Stimulated activated CD8-positive, alpha-beta memory T cell treated with anti-CD3 and anti-CD28 coated beads, Interleukin-15, amount 100 ng/mL, for 48 hours (primary cell): ENCODE measurements around the gene CCNQ.

Experiments used
- DNase-seq, 2 donors: peaks; one replicate each; pipeline ENCODE4 v3.0.0-alpha.2; 2020; ENCODE audit warnings: low read depth in 2 of 2

Gene CCNQ

GRCh38 chrX:153637121-153638040 lies 38.4 kb upstream of the CCNQ start:
- no peak for DNase-seq

- DNase-seq: no peak
These were observed 37.8 kb upstream of the CCNQ start for GRCh38 chrX:153636716-153637115.

GRCh38 chrX:153635788-153636668 lies 37.1 kb upstream of the CCNQ start:
- no peak for DNase-seq

GRCh38 chrX:153635388-153635787 lies 36.4 kb upstream of the CCNQ start:
- no peak for DNase-seq

GRCh38 chrX:153634832-153635231 lies 35.9 kb upstream of the CCNQ start:
- DNase-seq: no peak

- no peak for DNase-seq
These were observed 35.3 kb upstream of the CCNQ start for GRCh38 chrX:153634236-153634635.

GRCh38 chrX:153633607-153634180 lies 34.8 kb upstream of the CCNQ start:
- no peak for DNase-seq

GRCh38 chrX:153633048-153633447 lies 34.1 kb upstream of the CCNQ start:
- DNase-seq: no peak

GRCh38 chrX:153632595-153632946 lies 33.6 kb upstream of the CCNQ start:
- no peak for DNase-seq

- DNase-seq: no peak
These were observed 33.1 kb upstream of the CCNQ start for GRCh38 chrX:153631907-153632594.

- no peak for DNase-seq
These were observed 32.4 kb upstream of the CCNQ start for GRCh38 chrX:153631346-153631745.

GRCh38 chrX:153628665-153629064 lies 29.7 kb upstream of the CCNQ start:
- DNase-seq: no peak

GRCh38 chrX:153628129-153628528 lies 29.2 kb upstream of the CCNQ start:
- no peak for DNase-seq

- no peak for DNase-seq
These were observed 28.8 kb upstream of the CCNQ start for GRCh38 chrX:153627675-153628111.

GRCh38 chrX:153626863-153627674 lies 28.1 kb upstream of the CCNQ start:
- DNase-seq: no peak

- no peak for DNase-seq
These were observed 27.2 kb upstream of the CCNQ start for GRCh38 chrX:153626025-153626633.

- DNase-seq: no peak
These were observed 26.5 kb upstream of the CCNQ start for GRCh38 chrX:153625271-153626024.

- no peak for DNase-seq
These were observed 25.5 kb upstream of the CCNQ start for GRCh38 chrX:153624196-153625091.
